ENCODE data around the gene MEX3C. TPM values are rescaled to one million over a fixed set of nuclear protein-coding genes. Genes with fewer than 3 reads are reported as not detected.
A peak's percentile ranks its signal among the peaks of the same experiment; 100 is the strongest.

Gene MEX3C
- total and polyA plus RNA-seq, 2 donors (not counting 1 experiment from before 2014, with no cell fraction given): 29.1 to 92.4 TPM

- Histone ChIP-seq H3K36me3 (replicated peaks in 1 of 2; ENCODE audit: control extremely low read depth in 1 of 2, control insufficient read depth in 1 of 2, extremely low read depth in 1 of 2, insufficient read depth in 2 of 2, low read length in 1 of 2) (peaks cover 1 to 3% of the 10 kb centered on the region in 2 experiments), H3K27me3 (replicated peaks in 1 of 4; ENCODE audit: control extremely low read depth in 1 of 4, control insufficient read depth in 3 of 4, insufficient read depth in 4 of 4, low read length in 3 of 4) (no peaks in the 10 kb centered on the region), H3K4me3 (ENCODE audit: control extremely low read depth in 1 of 5, extremely low read depth in 1 of 5, insufficient read depth in 1 of 5, low read depth in 2 of 5, low read length in 4 of 5) (peak overlapping the region; percentile 65 to 94 (median 84)), H3K27ac (ENCODE audit: low read length in 2 of 2) (peak overlapping the region; percentile 73 to 81), H2AFZ (ENCODE audit: insufficient read depth, low read depth, low read length, poor library complexity, severe bottlenecking) (peak overlapping the region; percentile 76), H3K4me2 (replicated peaks; ENCODE audit: low read depth, low read length, poor library complexity, severe bottlenecking) (peak overlapping the region; percentile 90), H3K9me3 (ENCODE audit: control extremely low read depth in 1 of 3, control insufficient read depth in 2 of 3, insufficient read depth in 1 of 3, low read length in 2 of 3) (no peaks in the 10 kb centered on the region), H3K4me1 (ENCODE audit: control insufficient read depth in 2 of 2, insufficient read depth in 2 of 2, low read length in 2 of 2) (peaks cover 35 to 39% of the 10 kb centered on the region in 2 donors), H3K79me2 (ENCODE audit: control insufficient read depth, insufficient read depth, low read length) (peaks cover 47% of the 10 kb centered on the region), H4K20me1 (ENCODE audit: control insufficient read depth, insufficient read depth, low read length, poor library complexity, severe bottlenecking) (peaks cover 21% of the 10 kb centered on the region), H3K9ac (ENCODE audit: low read length) (peak overlapping the region; percentile 84)
- no peaks in the 10 kb centered on the region for H3K27me3 Mint-ChIP-seq
- ChIA-PET POLR2A (interaction anchor here (1.5 to 4.5 kb wide), 5 partner anchors 43 to 318 kb away, joined by 4 to 82 read pairs (median 8); partner anchors contain the start of genes ELAC1, ME2 and SMAD4), CTCF (interaction anchor here (1.0 to 5.8 kb wide), 6 partner anchors 9 to 86 kb away, joined by 3 to 45 read pairs (median 4); no protein-coding TSS in a partner anchor)
- H3K9me3 Mint-ChIP-seq (ENCODE audit: insufficient read depth): no peaks in the 10 kb centered on the region
- H3K4me3 Mint-ChIP-seq: peak overlapping the region; percentile 94
- TF ChIP-seq EZH2 (IDR thresholded peaks at IDR 0.05; ENCODE audit: borderline replicate concordance, insufficient read depth, low read depth, low read length, poor library complexity, severe bottlenecking) (no peak), CTCF (IDR thresholded peaks at IDR 0.05) (no peak)
- peaks cover 44% of the 10 kb centered on the region for H3K4me1 Mint-ChIP-seq
- intact Hi-C loops (cut with micrococcal nuclease): loop anchor here (1.0 to 10.0 kb wide), 9 partner anchors 55 to 1709 kb away; partner anchors contain the start of genes C18orf32, CFAP53, CXXC1 and ELAC1
- H3K27ac Mint-ChIP-seq: peak overlapping the region; percentile 98
- ATAC-seq (ENCODE audit: low read depth) (no peak), DNase-seq (peak; percentile 68)
- WGBS (ENCODE audit: insufficient coverage): 2% methylated on average over 67 of the region's 67 CpGs
Observed at GRCh38 chr18:51196118-51196810, 1.2 kb downstream of the MEX3C start.
